GM23338 (cell line): ENCODE data around the gene CPNE4.

ENCODE experiments used
- CREB1 ChIP-seq: fragments of 250-450 bp; sonication (Bioruptor Pico); IDR thresholded peaks from 2 replicates; pipeline ENCODE4 v1.5.0; 2020; ENCODE audit warnings: low read depth, mild to moderate bottlenecking, moderate library complexity
- POLR2AphosphoS5 ChIP-seq: IDR thresholded peaks from 2 replicates; pipeline ENCODE4 v1.6.1; 2016; ENCODE audit warnings: antibody characterized with exemption, low read depth
- TF ChIP-seq, protein P1 (sequence below), 2 experiments: fragments of 200-600 bp in 1 of 2; sonication (generic) in 1 of 2; conservative IDR thresholded peaks; 2 replicates each; pipeline versions ENCODE4 v1.5.1 to v1.6.1; 2016 to 2017; ENCODE audit warnings: antibody characterized with exemption in 2 of 2, low read depth in 2 of 2, mild to moderate bottlenecking in 2 of 2, moderate library complexity in 1 of 2
- TF ChIP-seq, protein P2 (sequence below): IDR thresholded peaks from one replicate; pipeline ENCODE4 v1.6.1; 2018; ENCODE audit warnings: antibody characterized with exemption; ENCODE audit not compliant: unreplicated experiment

DNA sequence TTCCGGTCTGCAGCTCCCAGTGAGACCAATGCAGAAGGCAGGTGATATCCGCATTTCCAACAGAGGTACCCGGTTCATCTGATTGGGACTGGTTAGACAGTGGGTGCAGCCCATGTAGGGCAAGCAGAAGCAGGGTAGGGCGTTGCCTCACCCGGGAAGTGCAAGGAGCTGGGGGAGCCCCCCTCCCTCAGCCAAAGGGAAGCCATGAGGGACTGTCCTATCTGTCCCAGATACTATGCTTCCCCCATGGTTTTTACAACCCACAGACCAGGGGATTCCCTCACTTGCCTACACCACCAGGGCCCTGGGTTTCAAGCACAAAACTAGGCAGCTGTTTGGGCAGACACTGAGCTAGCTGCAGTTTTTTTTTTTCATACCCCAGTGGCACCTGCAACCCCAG lies 71.8 kb downstream of the CPNE4 start:
- TF ChIP-seq, protein P1, sequence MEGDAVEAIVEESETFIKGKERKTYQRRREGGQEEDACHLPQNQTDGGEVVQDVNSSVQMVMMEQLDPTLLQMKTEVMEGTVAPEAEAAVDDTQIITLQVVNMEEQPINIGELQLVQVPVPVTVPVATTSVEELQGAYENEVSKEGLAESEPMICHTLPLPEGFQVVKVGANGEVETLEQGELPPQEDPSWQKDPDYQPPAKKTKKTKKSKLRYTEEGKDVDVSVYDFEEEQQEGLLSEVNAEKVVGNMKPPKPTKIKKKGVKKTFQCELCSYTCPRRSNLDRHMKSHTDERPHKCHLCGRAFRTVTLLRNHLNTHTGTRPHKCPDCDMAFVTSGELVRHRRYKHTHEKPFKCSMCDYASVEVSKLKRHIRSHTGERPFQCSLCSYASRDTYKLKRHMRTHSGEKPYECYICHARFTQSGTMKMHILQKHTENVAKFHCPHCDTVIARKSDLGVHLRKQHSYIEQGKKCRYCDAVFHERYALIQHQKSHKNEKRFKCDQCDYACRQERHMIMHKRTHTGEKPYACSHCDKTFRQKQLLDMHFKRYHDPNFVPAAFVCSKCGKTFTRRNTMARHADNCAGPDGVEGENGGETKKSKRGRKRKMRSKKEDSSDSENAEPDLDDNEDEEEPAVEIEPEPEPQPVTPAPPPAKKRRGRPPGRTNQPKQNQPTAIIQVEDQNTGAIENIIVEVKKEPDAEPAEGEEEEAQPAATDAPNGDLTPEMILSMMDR (conservative IDR thresholded peaks at IDR 0.05; ENCODE audit: low read depth in 2 of 2) = no peak
- TF ChIP-seq, protein P2, sequence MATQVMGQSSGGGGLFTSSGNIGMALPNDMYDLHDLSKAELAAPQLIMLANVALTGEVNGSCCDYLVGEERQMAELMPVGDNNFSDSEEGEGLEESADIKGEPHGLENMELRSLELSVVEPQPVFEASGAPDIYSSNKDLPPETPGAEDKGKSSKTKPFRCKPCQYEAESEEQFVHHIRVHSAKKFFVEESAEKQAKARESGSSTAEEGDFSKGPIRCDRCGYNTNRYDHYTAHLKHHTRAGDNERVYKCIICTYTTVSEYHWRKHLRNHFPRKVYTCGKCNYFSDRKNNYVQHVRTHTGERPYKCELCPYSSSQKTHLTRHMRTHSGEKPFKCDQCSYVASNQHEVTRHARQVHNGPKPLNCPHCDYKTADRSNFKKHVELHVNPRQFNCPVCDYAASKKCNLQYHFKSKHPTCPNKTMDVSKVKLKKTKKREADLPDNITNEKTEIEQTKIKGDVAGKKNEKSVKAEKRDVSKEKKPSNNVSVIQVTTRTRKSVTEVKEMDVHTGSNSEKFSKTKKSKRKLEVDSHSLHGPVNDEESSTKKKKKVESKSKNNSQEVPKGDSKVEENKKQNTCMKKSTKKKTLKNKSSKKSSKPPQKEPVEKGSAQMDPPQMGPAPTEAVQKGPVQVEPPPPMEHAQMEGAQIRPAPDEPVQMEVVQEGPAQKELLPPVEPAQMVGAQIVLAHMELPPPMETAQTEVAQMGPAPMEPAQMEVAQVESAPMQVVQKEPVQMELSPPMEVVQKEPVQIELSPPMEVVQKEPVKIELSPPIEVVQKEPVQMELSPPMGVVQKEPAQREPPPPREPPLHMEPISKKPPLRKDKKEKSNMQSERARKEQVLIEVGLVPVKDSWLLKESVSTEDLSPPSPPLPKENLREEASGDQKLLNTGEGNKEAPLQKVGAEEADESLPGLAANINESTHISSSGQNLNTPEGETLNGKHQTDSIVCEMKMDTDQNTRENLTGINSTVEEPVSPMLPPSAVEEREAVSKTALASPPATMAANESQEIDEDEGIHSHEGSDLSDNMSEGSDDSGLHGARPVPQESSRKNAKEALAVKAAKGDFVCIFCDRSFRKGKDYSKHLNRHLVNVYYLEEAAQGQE = no peak
- TF ChIP-seq CREB1 (CRISPR knock-in tag) = no peak
- TF ChIP-seq POLR2AphosphoS5 = no peak
